Measurements from ENCODE around the gene KCNA5. TPM values are rescaled to one million over a fixed set of nuclear protein-coding genes. Genes with fewer than 3 reads are reported as not detected.

Gene KCNA5
- total and polyA plus RNA-seq, 5 donors, result 77.6 to 171 (median 128) TPM

DNA sequence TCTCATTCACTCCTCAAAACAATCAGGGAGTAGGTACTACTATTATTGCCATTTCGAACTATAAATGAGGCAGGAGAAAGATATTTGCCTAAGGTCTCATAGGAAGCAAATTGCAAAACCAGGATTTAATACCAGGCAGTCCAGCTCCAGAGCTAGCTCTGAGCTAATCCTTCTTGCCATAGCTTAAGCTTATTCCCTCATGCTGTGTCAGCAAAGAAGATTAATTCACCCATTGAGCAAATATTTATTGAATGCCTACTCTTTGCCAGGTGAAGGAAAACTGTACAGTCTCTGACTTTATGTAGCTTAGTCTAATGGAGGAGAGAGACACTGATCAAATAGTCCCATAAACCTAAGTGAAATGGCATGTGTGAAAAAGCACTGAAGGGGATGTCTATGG lies 19.5 kb downstream of the KCNA5 start:
- intact Hi-C loops (cut with DNase I), result no loop called here
- no peak overlapping the region for H3K27ac ChIP-seq (ENCODE audit: low read length)
- H3K4me3 ChIP-seq (ENCODE audit: low read length), result no peak overlapping the region
- DNase-seq (no peak), ATAC-seq (no peak)
- 88% methylated on average over 1 of the region's 1 CpG for WGBS
- H3K27me3 ChIP-seq (ENCODE audit: control insufficient read depth, insufficient read depth), result no peaks in the 10 kb centered on the region
- H3K4me1 ChIP-seq (ENCODE audit: control insufficient read depth, insufficient read depth, low read length), result peaks cover 18% of the 10 kb centered on the region
- H3K9me3 ChIP-seq (ENCODE audit: control insufficient read depth, low read length), result no peaks in the 10 kb centered on the region

DNA sequence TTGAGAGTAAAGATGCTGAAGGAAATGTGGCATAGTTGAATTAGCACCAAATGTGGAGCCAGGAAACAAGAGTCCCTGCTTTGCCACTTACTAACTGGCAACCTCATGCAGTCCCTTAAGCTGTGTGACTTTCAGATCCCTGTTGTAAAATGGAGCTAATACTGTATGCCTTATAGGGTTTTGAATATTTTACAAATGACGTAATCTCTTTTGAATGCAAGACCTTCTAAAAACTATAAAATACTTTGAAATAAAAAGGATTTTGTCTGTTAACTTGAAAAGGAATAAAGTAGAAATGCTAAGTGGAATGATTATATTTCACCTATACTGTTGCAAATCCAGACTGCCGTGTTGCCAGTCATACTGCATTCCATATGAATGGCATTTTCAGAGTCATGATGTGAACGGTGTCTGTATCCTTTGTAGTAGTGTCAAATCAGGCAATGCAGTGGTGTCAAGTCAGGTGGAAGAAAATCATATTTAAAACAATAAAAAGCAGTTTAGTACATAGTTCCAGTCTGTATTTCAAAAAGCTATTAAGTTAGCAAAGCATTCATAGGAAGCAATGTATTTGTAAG lies 21.3 kb downstream of the KCNA5 start:
- DNase-seq (no peak), ATAC-seq (no peak)
- no peaks in the 10 kb centered on the region for H3K27me3 ChIP-seq (ENCODE audit: control insufficient read depth, insufficient read depth)
- no peak overlapping the region for H3K27ac ChIP-seq (ENCODE audit: low read length)
- no peak overlapping the region for H3K4me3 ChIP-seq (ENCODE audit: low read length)
- peaks cover 16% of the 10 kb centered on the region for H3K4me1 ChIP-seq (ENCODE audit: control insufficient read depth, insufficient read depth, low read length)
- H3K9me3 ChIP-seq (ENCODE audit: control insufficient read depth, low read length), result no peaks in the 10 kb centered on the region
- 71% methylated on average over 3 of the region's 3 CpGs for WGBS
- intact Hi-C loops (cut with DNase I), result no loop called here

DNA sequence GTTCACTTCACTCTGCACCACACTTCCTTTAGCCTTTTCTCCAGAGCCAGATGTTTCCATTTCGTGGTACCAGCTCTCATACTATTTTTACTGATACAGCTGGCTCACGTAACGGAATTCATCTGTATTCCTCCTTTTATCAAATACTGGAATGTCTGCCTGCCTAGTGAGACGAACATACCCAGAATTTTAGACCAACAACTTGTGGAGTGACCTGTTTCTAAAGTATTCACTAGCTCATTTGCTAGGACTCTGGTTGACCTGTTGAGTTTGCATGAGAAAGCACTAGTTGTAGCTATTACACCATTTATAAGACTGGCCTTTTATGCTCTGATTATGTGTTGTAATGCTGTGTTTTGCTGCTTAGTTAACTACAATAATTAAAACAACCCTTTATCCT lies 22.6 kb downstream of the KCNA5 start:
- H3K27me3 ChIP-seq (ENCODE audit: control insufficient read depth, insufficient read depth), result no peaks in the 10 kb centered on the region
- H3K4me1 ChIP-seq (ENCODE audit: control insufficient read depth, insufficient read depth, low read length), result peaks cover 6% of the 10 kb centered on the region
- H3K27ac ChIP-seq (ENCODE audit: low read length), result no peak overlapping the region
- no peaks in the 10 kb centered on the region for H3K9me3 ChIP-seq (ENCODE audit: control insufficient read depth, low read length)
- H3K4me3 ChIP-seq (ENCODE audit: low read length), result no peak overlapping the region
- intact Hi-C loops (cut with DNase I), result no loop called here
- DNase-seq (no peak), ATAC-seq (no peak)
- WGBS, result 51% methylated on average over 4 of the region's 4 CpGs

DNA sequence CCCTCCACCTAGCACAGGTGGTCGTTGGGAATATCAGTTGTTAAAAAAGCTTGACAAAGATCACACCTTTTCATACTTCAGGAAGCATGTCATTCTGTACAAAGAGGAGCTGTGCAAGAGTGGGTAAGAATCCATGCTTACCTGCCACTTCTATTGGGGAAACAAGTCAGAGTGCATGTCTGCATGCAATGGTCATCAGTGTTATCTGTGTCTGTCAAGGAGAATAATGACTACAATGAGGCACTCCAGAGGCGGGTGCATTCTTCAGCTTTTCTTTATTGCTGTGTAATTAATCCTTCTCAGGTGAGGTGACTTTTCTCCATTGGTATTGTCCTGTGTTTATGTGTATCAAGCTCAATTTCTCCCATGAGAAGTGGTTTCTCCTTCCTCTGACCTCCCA lies 24.4 kb downstream of the KCNA5 start:
- WGBS, result 63% methylated on average over 2 of the region's 2 CpGs
- Histone ChIP-seq H3K9me3 (ENCODE audit: control insufficient read depth, low read length) (no peaks in the 10 kb centered on the region), H3K4me1 (ENCODE audit: control insufficient read depth, insufficient read depth, low read length) (no peaks in the 10 kb centered on the region), H3K27ac (ENCODE audit: low read length) (no peak overlapping the region), H3K27me3 (ENCODE audit: control insufficient read depth, insufficient read depth) (no peaks in the 10 kb centered on the region), H3K4me3 (ENCODE audit: low read length) (no peak overlapping the region)
- ATAC-seq (no peak), DNase-seq (no peak)
- intact Hi-C loops (cut with DNase I), result no loop called here

DNA sequence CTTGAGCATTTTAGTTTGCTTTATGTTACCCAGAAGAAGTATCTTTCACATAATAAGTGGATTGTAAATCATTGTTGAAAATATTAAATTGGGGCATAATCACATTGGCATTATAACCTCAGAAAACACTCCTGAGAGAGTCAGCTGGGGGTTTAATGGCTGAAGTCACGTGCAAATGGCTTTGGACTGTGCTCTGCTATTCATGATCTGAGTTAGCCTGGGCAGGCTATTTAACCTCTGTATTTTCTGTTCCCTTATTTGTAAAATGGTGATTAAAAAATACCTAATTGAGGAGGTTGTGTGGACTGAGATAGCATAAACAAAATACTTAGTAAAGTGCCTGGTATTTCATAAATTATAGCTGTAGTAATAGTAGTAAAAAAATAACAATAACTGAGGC lies 24.9 kb downstream of the KCNA5 start:
- WGBS, result 83% methylated on average over 1 of the region's 1 CpG
- DNase-seq (no peak), ATAC-seq (no peak)
- no peak overlapping the region for H3K4me3 ChIP-seq (ENCODE audit: low read length)
- H3K27me3 ChIP-seq (ENCODE audit: control insufficient read depth, insufficient read depth), result no peaks in the 10 kb centered on the region
- H3K4me1 ChIP-seq (ENCODE audit: control insufficient read depth, insufficient read depth, low read length), result no peaks in the 10 kb centered on the region
- H3K27ac ChIP-seq (ENCODE audit: low read length), result no peak overlapping the region
- intact Hi-C loops (cut with DNase I), result no loop called here
- no peaks in the 10 kb centered on the region for H3K9me3 ChIP-seq (ENCODE audit: control insufficient read depth, low read length)

DNA sequence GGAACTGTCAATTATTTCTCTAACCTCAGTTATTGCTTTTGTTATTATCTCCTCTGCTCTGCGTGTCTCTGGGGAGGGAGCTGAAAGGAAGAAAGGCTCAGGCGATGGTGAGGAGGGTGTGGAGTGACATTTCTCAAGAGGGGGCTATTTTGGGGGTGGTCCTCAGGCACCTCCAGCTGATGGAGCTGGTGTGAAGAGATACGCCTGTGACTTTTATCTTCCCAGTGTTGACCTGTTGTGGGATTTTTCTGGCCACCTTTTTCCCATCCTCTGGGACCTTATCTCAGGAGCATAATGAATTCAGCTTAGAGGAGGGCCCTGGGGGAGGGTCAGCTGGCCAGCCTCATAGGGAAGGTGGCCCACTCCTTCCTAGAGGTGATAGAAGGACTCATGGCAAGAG lies 26.4 kb downstream of the KCNA5 start:
- peak; percentile 40 to 56 for ATAC-seq
- no peak overlapping the region for H3K4me3 ChIP-seq (ENCODE audit: low read length)
- H3K27ac ChIP-seq (ENCODE audit: low read length), result no peak overlapping the region
- intact Hi-C loops (cut with DNase I), result no loop called here
- H3K9me3 ChIP-seq (ENCODE audit: control insufficient read depth, low read length), result no peaks in the 10 kb centered on the region
- no peaks in the 10 kb centered on the region for H3K27me3 ChIP-seq (ENCODE audit: control insufficient read depth, insufficient read depth)
- no peak for DNase-seq
- H3K4me1 ChIP-seq (ENCODE audit: control insufficient read depth, insufficient read depth, low read length), result no peaks in the 10 kb centered on the region
- WGBS, result 43% methylated on average over 3 of the region's 3 CpGs

DNA sequence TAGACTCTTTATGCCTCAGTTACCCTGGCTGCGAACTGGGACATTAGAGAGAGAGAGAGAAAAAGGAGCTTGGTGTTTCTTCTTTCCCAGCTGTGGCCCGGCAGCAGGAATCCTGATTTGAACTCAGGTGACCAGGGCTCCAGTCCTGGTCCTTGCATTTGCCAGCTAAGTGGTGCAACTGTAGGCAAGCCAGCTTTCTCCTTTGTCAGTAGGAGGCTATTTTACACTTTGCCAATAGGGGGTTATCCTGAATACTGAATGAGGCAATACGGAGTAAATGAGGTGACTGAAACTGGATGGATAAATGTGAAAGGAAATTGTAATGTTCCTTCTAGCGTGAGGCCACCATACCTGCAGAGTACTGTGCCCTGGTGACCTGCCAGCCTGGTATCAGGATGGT lies 27.8 kb downstream of the KCNA5 start:
- no peaks in the 10 kb centered on the region for H3K4me1 ChIP-seq (ENCODE audit: control insufficient read depth, insufficient read depth, low read length)
- no peak overlapping the region for H3K4me3 ChIP-seq (ENCODE audit: low read length)
- no peaks in the 10 kb centered on the region for H3K9me3 ChIP-seq (ENCODE audit: control insufficient read depth, low read length)
- peak overlapping the region; percentile 30 for H3K27ac ChIP-seq (ENCODE audit: low read length)
- no peak for DNase-seq
- intact Hi-C loops (cut with DNase I), result no loop called here
- no peak for ATAC-seq
- H3K27me3 ChIP-seq (ENCODE audit: control insufficient read depth, insufficient read depth), result no peaks in the 10 kb centered on the region
- 78% methylated on average over 4 of the region's 4 CpGs for WGBS

DNA sequence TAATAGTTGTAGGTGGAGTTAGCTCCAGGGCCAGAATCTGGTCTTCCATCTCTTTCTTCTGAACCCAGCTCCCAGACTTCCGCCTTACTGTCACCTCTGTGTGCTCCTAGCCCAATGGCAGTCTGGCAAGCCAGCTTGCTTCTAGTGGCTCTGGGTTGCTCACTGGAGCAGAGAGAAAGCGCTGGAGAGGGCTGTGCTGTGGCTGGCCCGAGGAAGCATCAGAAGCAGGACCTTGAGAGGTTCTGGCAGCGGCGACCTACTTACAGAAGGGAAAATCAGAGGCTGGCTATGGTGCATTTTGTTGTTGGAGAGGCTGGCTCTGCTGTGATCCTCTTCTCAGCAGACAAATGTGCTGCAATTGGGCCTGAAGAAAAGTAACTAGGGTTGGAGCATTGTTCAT lies 28.6 kb downstream of the KCNA5 start:
- Histone ChIP-seq H3K27me3 (ENCODE audit: control insufficient read depth, insufficient read depth) (no peaks in the 10 kb centered on the region), H3K9me3 (ENCODE audit: control insufficient read depth, low read length) (no peaks in the 10 kb centered on the region), H3K4me1 (ENCODE audit: control insufficient read depth, insufficient read depth, low read length) (no peaks in the 10 kb centered on the region), H3K4me3 (ENCODE audit: low read length) (no peak overlapping the region), H3K27ac (ENCODE audit: low read length) (peak overlapping the region; percentile 44)
- WGBS, result 69% methylated on average over 5 of the region's 5 CpGs
- no peak for ATAC-seq
- peak in 1 of 3 donors; percentile 63 for DNase-seq
- intact Hi-C loops (cut with DNase I), result no loop called here

DNA sequence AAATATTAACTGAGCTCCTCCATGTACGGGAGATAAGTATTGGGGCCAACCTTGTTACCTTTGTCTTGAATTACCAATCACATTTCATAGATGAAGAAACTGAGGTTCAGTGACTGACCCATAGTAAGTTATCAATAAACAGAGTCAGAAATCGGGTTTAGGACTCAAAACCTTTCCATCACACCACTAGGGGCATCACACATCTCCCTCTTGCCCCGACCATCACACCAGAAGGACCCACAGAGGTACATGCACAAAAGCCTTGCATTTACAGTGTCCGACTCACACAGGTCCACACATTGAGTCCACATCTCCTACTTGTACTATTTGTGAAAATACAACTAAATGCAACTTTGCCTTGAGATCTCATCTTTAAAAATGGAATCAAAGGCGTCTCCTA lies 29.4 kb downstream of the KCNA5 start:
- no peaks in the 10 kb centered on the region for H3K9me3 ChIP-seq (ENCODE audit: control insufficient read depth, low read length)
- DNase-seq, result no peak
- intact Hi-C loops (cut with DNase I), result no loop called here
- H3K27me3 ChIP-seq (ENCODE audit: control insufficient read depth, insufficient read depth), result no peaks in the 10 kb centered on the region
- WGBS, result 89% methylated on average over 5 of the region's 5 CpGs
- ATAC-seq, result no peak
- no peak overlapping the region for H3K27ac ChIP-seq (ENCODE audit: low read length)
- no peak overlapping the region for H3K4me3 ChIP-seq (ENCODE audit: low read length)
- H3K4me1 ChIP-seq (ENCODE audit: control insufficient read depth, insufficient read depth, low read length), result peaks cover 3% of the 10 kb centered on the region

DNA sequence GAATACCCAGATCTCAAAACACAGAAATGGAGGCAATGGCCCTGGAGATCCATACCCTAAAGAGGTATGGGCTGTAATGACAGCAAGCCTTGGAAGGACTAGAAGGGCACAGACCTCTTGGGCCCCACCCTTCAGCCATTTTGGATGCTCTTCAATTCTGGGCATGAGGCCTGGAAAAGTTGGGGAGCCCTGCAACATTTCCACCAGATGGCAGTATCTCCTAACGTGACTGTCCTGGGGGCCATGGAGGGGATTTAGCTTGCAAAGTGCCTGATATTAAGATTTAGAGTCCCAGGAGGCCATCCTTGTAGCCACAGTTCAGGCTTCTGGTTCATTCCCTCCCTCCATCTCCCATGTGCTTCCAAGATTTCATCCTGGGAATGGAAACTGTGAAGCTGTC lies 30.2 kb downstream of the KCNA5 start:
- no peak for DNase-seq
- intact Hi-C loops (cut with DNase I), result no loop called here
- peaks cover 6% of the 10 kb centered on the region for H3K4me1 ChIP-seq (ENCODE audit: control insufficient read depth, insufficient read depth, low read length)
- no peak overlapping the region for H3K27ac ChIP-seq (ENCODE audit: low read length)
- no peak overlapping the region for H3K4me3 ChIP-seq (ENCODE audit: low read length)
- H3K9me3 ChIP-seq (ENCODE audit: control insufficient read depth, low read length), result no peaks in the 10 kb centered on the region
- ATAC-seq, result no peak
- H3K27me3 ChIP-seq (ENCODE audit: control insufficient read depth, insufficient read depth), result no peaks in the 10 kb centered on the region
- 65% methylated on average over 1 of the region's 1 CpG for WGBS

DNA sequence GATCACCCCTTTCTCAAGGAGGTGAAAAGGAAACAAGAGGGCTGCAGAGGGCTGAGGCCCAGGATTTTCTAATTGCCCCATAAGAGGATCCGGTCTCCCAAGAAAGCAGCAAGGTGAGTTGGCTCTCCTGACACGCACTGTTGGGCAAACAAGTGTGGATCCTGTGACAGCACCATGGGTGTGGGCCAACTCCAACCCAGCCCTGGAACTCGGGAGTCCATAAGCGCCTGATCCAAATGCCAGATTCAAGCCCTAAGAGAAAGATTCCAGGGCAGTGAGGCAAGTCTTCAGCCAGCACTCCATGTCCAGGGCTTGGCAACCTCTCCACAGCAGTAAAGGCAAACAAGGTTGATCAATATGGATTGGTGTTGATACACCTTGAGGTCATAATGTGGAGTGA lies 33.1 kb downstream of the KCNA5 start:
- peak; percentile 40 to 47 for ATAC-seq
- Histone ChIP-seq H3K27me3 (ENCODE audit: control insufficient read depth, insufficient read depth) (no peaks in the 10 kb centered on the region), H3K4me3 (ENCODE audit: low read length) (no peak overlapping the region), H3K9me3 (ENCODE audit: control insufficient read depth, low read length) (no peaks in the 10 kb centered on the region), H3K27ac (ENCODE audit: low read length) (peak overlapping the region; percentile 53), H3K4me1 (ENCODE audit: control insufficient read depth, insufficient read depth, low read length) (peaks cover 9% of the 10 kb centered on the region)
- intact Hi-C loops (cut with DNase I), result no loop called here
- 66% methylated on average over 4 of the region's 4 CpGs for WGBS
- peak; percentile 31 to 70 (median 66) for DNase-seq

DNA sequence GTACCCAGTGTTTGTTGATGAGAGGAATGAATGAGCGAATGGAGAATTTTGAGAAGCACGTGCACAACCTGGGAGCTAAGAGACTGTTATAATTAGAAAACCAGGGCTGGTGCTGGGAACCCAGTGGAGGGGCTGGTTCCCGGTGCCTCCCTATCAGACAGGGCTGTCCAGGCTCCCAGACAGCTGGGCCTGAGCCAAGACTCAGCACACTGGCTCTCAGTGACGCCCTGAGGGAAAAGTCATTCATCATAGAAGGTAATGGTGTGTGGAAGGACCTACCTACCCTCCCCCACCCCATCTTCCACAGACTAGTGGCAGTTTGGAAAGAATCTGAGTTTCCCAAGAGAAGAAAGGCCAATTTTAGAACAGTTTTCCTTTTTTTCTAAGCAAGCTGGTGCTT lies 34.7 kb downstream of the KCNA5 start:
- DNase-seq (peak; percentile 82 to 90 (median 90)), ATAC-seq (peak; percentile 85 to 86)
- intact Hi-C loops (cut with DNase I), result no loop called here
- Histone ChIP-seq H3K27me3 (ENCODE audit: control insufficient read depth, insufficient read depth) (no peaks in the 10 kb centered on the region), H3K9me3 (ENCODE audit: control insufficient read depth, low read length) (no peaks in the 10 kb centered on the region), H3K4me3 (ENCODE audit: low read length) (no peak overlapping the region), H3K4me1 (ENCODE audit: control insufficient read depth, insufficient read depth, low read length) (peaks cover 9% of the 10 kb centered on the region), H3K27ac (ENCODE audit: low read length) (peak overlapping the region; percentile 93)
- 29% methylated on average over 4 of the region's 4 CpGs for WGBS

Data from right cardiac atrium (tissue), 5 donors.